BJ (cell line): Measurements from ENCODE around the gene KRT86. TPM values are rescaled to one million over a fixed set of nuclear protein-coding genes. Genes with fewer than 3 reads are reported as not detected.

ENCODE experiments used
- CTCF ChIA-PET: fragments of 350-600 bp; formaldehyde crosslinking; extraction: SDS; loops from one replicate; lab custom pipeline; 2021; ENCODE audit warnings: antibody characterized with exemption, inconsistent platforms; lab: Yijun Ruan, JAX
- POLR2A ChIA-PET: fragments of 300-600 bp; sonication (Branson Sonifier 250); formaldehyde crosslinking; extraction: SDS; loops from one replicate; lab custom pipeline; 2021; ENCODE audit warnings: antibody characterized with exemption; lab: Charles Lee
- DNase-seq: peaks from one replicate; pipeline ENCODE4 v3.0.0-alpha.2; 2011; ENCODE audit warnings: low read depth
- H3K27me3 ChIP-seq: 2 replicates; pipeline ENCODE4 v1.6.0; 2011; ENCODE audit warnings: low read length; ENCODE audit not compliant: control insufficient read depth, insufficient read depth
- H3K36me3 ChIP-seq: 2 replicates; pipeline ENCODE4 v1.5.1; 2011; ENCODE audit warnings: low read length; ENCODE audit not compliant: control insufficient read depth, insufficient read depth
- H3K4me3 ChIP-seq: 2 replicates; pipeline ENCODE4 v1.5.1; 2011; ENCODE audit warnings: low read depth, mild to moderate bottlenecking, control low read depth, low read length
- CTCF ChIP-seq: IDR thresholded peaks from 2 replicates; pipeline ENCODE4 v1.5.1; 2011; ENCODE audit warnings: low read depth, mild to moderate bottlenecking, control low read depth, inconsistent platforms, low read length, moderate library complexity; ENCODE audit not compliant: insufficient read depth
- polyA plus RNA-seq: library from polyadenylated mRNA; depleted of rRNA; stranded (reverse); fragments of >200 nt; gene quantifications from 2 replicates; pipeline ENCODE4 v1.2.3, GENCODE V29; 2011

Gene KRT86
- polyA plus RNA-seq, 1 experiment = 2.5 TPM

GRCh38 chr12:52336641-52337040, 62.2 kb downstream of the KRT86 start:
- CTCF ChIA-PET = interaction anchor here (3.0 kb wide), 1 partner anchor 9 kb away, joined by 22 read pairs; no protein-coding TSS in a partner anchor
- POLR2A ChIA-PET = no interaction called here

GRCh38 chr12:52337054-52337453, 62.6 kb downstream of the KRT86 start:
- no peak for TF ChIP-seq CTCF
- Histone ChIP-seq H3K4me3 (no peak overlapping the region), H3K36me3 (no peaks in the 10 kb centered on the region), H3K27me3 (peaks cover 7% of the 10 kb centered on the region)
- ChIA-PET POLR2A (no interaction called here), CTCF (interaction anchor here (0.9 to 3.0 kb wide), 2 partner anchors 10 to 30 kb away, joined by 4 to 22 read pairs; no protein-coding TSS in a partner anchor)
- DNase-seq = no peak

More at GRCh38 chr12:52336641-52337040, 62.2 kb downstream of the KRT86 start:
- Histone ChIP-seq H3K4me3 (no peak overlapping the region), H3K36me3 (no peaks in the 10 kb centered on the region), H3K27me3 (peaks cover 6% of the 10 kb centered on the region)
- no peak for DNase-seq
- no peak for TF ChIP-seq CTCF

- no peaks in the 10 kb centered on the region for H3K36me3 ChIP-seq
- DNase-seq = no peak
- CTCF ChIA-PET = interaction anchor here (0.5 to 3.0 kb wide), 5 partner anchors 11 to 543 kb away, joined by 3 to 22 read pairs (median 3); no protein-coding TSS in a partner anchor
- peaks cover 10% of the 10 kb centered on the region for H3K27me3 ChIP-seq
- H3K4me3 ChIP-seq = no peak overlapping the region
- TF ChIP-seq CTCF = no peak
- POLR2A ChIA-PET = no interaction called here
Measured at GRCh38 chr12:52338241-52338960, 64.0 kb downstream of the KRT86 start.

- no peak for TF ChIP-seq CTCF
- H3K36me3 ChIP-seq = no peaks in the 10 kb centered on the region
- POLR2A ChIA-PET = no interaction called here
- CTCF ChIA-PET = interaction anchor here (1.3 kb wide), 1 partner anchor 12 kb away, joined by 3 read pairs; no protein-coding TSS in a partner anchor
- no peak for DNase-seq
- peaks cover 12% of the 10 kb centered on the region for H3K27me3 ChIP-seq
- H3K4me3 ChIP-seq = no peak overlapping the region
Measured at GRCh38 chr12:52341066-52341580, 66.7 kb downstream of the KRT86 start.

- Histone ChIP-seq H3K4me3 (no peak overlapping the region), H3K36me3 (no peaks in the 10 kb centered on the region), H3K27me3 (peaks cover 12% of the 10 kb centered on the region)
- no peak for TF ChIP-seq CTCF
- POLR2A ChIA-PET = no interaction called here
- DNase-seq = no peak
- CTCF ChIA-PET = no interaction called here
Measured at GRCh38 chr12:52342781-52343490, 68.5 kb downstream of the KRT86 start.
